ENCODE data around the gene TRIM26. TPM values are rescaled to one million over a fixed set of nuclear protein-coding genes. Genes with fewer than 3 reads are reported as not detected.

Gene TRIM26
- polyA plus RNA-seq, 3 donors, result 16.4 to 26.4 (median 26.0) TPM

- Histone ChIP-seq H3K9me3 (replicated peaks in 1 of 2; ENCODE audit: control insufficient read depth in 1 of 2, insufficient read depth in 1 of 2, low read length in 2 of 2) (no peaks in the 10 kb centered on the region), H3K79me2 (ENCODE audit: insufficient read depth, low read length) (peaks cover 35% of the 10 kb centered on the region), H3K9ac (ENCODE audit: insufficient read depth, low read length, poor library complexity, severe bottlenecking) (no peak overlapping the region), H3K27ac (ENCODE audit: low read depth in 1 of 2, low read length in 2 of 2) (no peak overlapping the region), H3K4me2 (replicated peaks; ENCODE audit: extremely low read depth, low read length, poor library complexity, severe bottlenecking) (no peak overlapping the region), H3K27me3 (ENCODE audit: control insufficient read depth in 2 of 2, insufficient read depth in 2 of 2, low read length in 2 of 2) (no peaks in the 10 kb centered on the region), H4K20me1 (ENCODE audit: insufficient read depth, low read length) (peaks cover 72% of the 10 kb centered on the region), H3K36me3 (replicated peaks in 1 of 2; ENCODE audit: control insufficient read depth in 1 of 2, insufficient read depth in 2 of 2, low read length in 2 of 2) (peaks cover 61 to 86% of the 10 kb centered on the region in 2 donors), H3K4me1 (ENCODE audit: control insufficient read depth in 1 of 2, insufficient read depth in 2 of 2, low read length in 2 of 2) (peaks cover 13 to 16% of the 10 kb centered on the region in 2 donors), H3K4me3 (replicated peaks in 1 of 3; ENCODE audit: low read depth in 2 of 3, low read length in 3 of 3) (no peak overlapping the region), H2AFZ (ENCODE audit: insufficient read depth, low read depth, low read length, poor library complexity, severe bottlenecking) (no peak overlapping the region)
- peaks cover 19% of the 10 kb centered on the region for H3K4me1 Mint-ChIP-seq
- TF ChIP-seq, protein P1, sequence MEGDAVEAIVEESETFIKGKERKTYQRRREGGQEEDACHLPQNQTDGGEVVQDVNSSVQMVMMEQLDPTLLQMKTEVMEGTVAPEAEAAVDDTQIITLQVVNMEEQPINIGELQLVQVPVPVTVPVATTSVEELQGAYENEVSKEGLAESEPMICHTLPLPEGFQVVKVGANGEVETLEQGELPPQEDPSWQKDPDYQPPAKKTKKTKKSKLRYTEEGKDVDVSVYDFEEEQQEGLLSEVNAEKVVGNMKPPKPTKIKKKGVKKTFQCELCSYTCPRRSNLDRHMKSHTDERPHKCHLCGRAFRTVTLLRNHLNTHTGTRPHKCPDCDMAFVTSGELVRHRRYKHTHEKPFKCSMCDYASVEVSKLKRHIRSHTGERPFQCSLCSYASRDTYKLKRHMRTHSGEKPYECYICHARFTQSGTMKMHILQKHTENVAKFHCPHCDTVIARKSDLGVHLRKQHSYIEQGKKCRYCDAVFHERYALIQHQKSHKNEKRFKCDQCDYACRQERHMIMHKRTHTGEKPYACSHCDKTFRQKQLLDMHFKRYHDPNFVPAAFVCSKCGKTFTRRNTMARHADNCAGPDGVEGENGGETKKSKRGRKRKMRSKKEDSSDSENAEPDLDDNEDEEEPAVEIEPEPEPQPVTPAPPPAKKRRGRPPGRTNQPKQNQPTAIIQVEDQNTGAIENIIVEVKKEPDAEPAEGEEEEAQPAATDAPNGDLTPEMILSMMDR (IDR thresholded peaks at IDR 0.05), result no peak
- no peak overlapping the region for H3K4me3 Mint-ChIP-seq
- DNase-seq, result no peak
- H3K27ac Mint-ChIP-seq, result peak overlapping the region in 1 of 7 donors; percentile 57
- H3K36me3 Mint-ChIP-seq, result peaks cover 67 to 91% of the 10 kb centered on the region in 2 donors
- peaks cover 0 to 3% (median 0%) of the 10 kb centered on the region in 7 donors for H3K9me3 Mint-ChIP-seq
- H3K27me3 Mint-ChIP-seq (ENCODE audit: low read depth in 3 of 3), result peaks cover 0 to 2% (median 0%) of the 10 kb centered on the region in 3 donors
- 94% methylated on average over 11 of the region's 12 CpGs for WGBS (ENCODE audit: insufficient coverage)
- intact Hi-C loops (cut with micrococcal nuclease), result no loop called here
These were observed 16.8 kb downstream of the TRIM26 start for GRCh38 chr6:30196376-30196775.

- peaks cover 15% of the 10 kb centered on the region for H3K4me1 Mint-ChIP-seq
- peak overlapping the region in 1 of 7 donors; percentile 67 for H3K27ac Mint-ChIP-seq
- Histone ChIP-seq H3K27ac (ENCODE audit: low read depth in 1 of 2, low read length in 2 of 2) (no peak overlapping the region), H3K27me3 (ENCODE audit: control insufficient read depth in 2 of 2, insufficient read depth in 2 of 2, low read length in 2 of 2) (no peaks in the 10 kb centered on the region), H4K20me1 (ENCODE audit: insufficient read depth, low read length) (peaks cover 74% of the 10 kb centered on the region), H3K4me1 (ENCODE audit: control insufficient read depth in 1 of 2, insufficient read depth in 2 of 2, low read length in 2 of 2) (peaks cover 9 to 12% of the 10 kb centered on the region in 2 donors), H3K9ac (ENCODE audit: insufficient read depth, low read length, poor library complexity, severe bottlenecking) (no peak overlapping the region), H3K36me3 (replicated peaks in 1 of 2; ENCODE audit: control insufficient read depth in 1 of 2, insufficient read depth in 2 of 2, low read length in 2 of 2) (peaks cover 66 to 91% of the 10 kb centered on the region in 2 donors), H2AFZ (ENCODE audit: insufficient read depth, low read depth, low read length, poor library complexity, severe bottlenecking) (no peak overlapping the region), H3K79me2 (ENCODE audit: insufficient read depth, low read length) (peaks cover 31% of the 10 kb centered on the region), H3K4me2 (replicated peaks; ENCODE audit: extremely low read depth, low read length, poor library complexity, severe bottlenecking) (no peak overlapping the region), H3K9me3 (replicated peaks in 1 of 2; ENCODE audit: control insufficient read depth in 1 of 2, insufficient read depth in 1 of 2, low read length in 2 of 2) (no peaks in the 10 kb centered on the region), H3K4me3 (replicated peaks in 1 of 3; ENCODE audit: low read depth in 2 of 3, low read length in 3 of 3) (no peak overlapping the region)
- H3K4me3 Mint-ChIP-seq, result no peak overlapping the region
- peaks cover 71 to 95% of the 10 kb centered on the region in 2 donors for H3K36me3 Mint-ChIP-seq
- H3K9me3 Mint-ChIP-seq, result peaks cover 0 to 3% (median 0%) of the 10 kb centered on the region in 7 donors
- 100% methylated on average over 1 of the region's 1 CpG for WGBS (ENCODE audit: insufficient coverage)
- intact Hi-C loops (cut with micrococcal nuclease), result no loop called here
- DNase-seq, result no peak
- H3K27me3 Mint-ChIP-seq (ENCODE audit: low read depth in 3 of 3), result peaks cover 0 to 2% (median 0%) of the 10 kb centered on the region in 3 donors
- TF ChIP-seq, protein P1 (IDR thresholded peaks at IDR 0.05), result no peak
These were observed 17.3 kb downstream of the TRIM26 start for GRCh38 chr6:30195951-30196350.

All from CD14-positive monocyte (primary cell).